ENCODE data around the gene FADD. TPM values are rescaled to one million over a fixed set of nuclear protein-coding genes. Genes with fewer than 3 reads are reported as not detected.

Gene FADD
- total and polyA plus RNA-seq, 11 donors, result 8.5 to 24.4 (median 10.2) TPM

DNA sequence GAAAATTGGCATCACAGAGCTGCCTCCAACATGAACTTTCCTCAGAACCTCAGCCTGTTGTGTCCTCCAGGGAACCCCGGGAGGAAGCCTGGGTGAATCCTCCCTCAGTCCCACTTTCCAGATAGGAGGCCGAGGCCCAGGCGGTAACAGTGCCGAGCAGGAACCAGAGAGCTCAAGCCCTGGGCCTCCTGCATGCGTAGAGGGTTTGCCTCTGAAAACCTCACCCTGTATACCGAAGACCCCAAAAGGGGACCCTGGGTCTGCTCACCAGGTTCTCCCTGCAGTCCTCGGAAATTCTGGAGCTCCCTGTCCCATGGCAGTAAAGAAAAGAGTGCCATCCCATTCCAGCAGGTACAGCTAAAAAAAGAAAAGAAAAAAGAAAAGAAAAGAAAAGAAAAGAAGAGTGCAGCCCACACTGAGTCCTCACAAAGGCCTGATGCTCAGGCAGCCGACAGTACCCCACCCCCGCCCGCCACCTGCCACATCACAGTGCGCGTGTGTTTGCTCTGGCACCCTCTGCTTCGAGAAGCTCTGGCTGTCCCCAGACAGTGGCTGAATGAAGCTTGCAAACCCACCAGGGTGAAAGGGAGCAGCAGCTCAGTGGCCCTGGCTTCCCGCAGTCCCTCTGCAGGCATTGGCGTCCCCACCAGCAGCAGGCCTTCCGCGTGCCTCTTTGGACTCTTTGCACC lies 28.4 kb upstream of the FADD start:
- intact Hi-C loops (cut with DNase I), result no loop called here
- Histone ChIP-seq H3K36me3 (peaks cover 0 to 47% (median 0%) of the 10 kb centered on the region in 9 donors), H3K9me3 (no peaks in the 10 kb centered on the region), H3K27ac (no peak overlapping the region), H3K4me3 (no peak overlapping the region), H3K4me1 (no peaks in the 10 kb centered on the region), H3K27me3 (no peaks in the 10 kb centered on the region)
- DNase-seq (no peak), ATAC-seq (no peak)
- WGBS, 4 donors, result 91 to 93% (median 92%) methylated on average over 17 of the region's 17 CpGs
- TF ChIP-seq POLR2A (IDR thresholded peaks at IDR 0.05), result no peak
- TF ChIP-seq, protein P1, sequence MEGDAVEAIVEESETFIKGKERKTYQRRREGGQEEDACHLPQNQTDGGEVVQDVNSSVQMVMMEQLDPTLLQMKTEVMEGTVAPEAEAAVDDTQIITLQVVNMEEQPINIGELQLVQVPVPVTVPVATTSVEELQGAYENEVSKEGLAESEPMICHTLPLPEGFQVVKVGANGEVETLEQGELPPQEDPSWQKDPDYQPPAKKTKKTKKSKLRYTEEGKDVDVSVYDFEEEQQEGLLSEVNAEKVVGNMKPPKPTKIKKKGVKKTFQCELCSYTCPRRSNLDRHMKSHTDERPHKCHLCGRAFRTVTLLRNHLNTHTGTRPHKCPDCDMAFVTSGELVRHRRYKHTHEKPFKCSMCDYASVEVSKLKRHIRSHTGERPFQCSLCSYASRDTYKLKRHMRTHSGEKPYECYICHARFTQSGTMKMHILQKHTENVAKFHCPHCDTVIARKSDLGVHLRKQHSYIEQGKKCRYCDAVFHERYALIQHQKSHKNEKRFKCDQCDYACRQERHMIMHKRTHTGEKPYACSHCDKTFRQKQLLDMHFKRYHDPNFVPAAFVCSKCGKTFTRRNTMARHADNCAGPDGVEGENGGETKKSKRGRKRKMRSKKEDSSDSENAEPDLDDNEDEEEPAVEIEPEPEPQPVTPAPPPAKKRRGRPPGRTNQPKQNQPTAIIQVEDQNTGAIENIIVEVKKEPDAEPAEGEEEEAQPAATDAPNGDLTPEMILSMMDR (IDR thresholded peaks at IDR 0.05), result no peak

DNA sequence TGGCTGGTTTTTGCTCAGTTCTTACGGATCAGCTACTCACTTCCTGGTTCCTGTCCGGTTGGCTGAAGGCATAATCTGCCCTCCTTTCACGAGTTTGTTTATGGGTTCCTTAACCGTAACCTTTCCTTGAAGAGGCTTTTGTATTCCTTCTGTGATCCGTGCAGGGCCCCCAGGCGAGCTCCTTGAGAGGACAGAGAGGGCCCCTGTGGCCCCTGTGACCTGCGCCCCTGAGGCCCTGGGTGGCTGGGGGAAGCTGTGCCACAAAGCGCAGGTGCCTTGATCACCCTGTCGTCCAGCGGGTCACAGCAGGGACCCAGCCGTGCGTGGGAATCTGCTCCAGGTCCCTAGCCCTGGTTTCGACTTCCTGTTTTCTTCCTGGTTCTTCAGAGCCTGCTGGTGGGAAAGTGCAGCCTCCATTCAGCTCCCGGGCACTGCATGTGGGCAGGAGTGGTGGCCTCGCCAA lies 27.8 kb upstream of the FADD start:
- intact Hi-C loops (cut with DNase I), result no loop called here
- ATAC-seq, result no peak

DNA sequence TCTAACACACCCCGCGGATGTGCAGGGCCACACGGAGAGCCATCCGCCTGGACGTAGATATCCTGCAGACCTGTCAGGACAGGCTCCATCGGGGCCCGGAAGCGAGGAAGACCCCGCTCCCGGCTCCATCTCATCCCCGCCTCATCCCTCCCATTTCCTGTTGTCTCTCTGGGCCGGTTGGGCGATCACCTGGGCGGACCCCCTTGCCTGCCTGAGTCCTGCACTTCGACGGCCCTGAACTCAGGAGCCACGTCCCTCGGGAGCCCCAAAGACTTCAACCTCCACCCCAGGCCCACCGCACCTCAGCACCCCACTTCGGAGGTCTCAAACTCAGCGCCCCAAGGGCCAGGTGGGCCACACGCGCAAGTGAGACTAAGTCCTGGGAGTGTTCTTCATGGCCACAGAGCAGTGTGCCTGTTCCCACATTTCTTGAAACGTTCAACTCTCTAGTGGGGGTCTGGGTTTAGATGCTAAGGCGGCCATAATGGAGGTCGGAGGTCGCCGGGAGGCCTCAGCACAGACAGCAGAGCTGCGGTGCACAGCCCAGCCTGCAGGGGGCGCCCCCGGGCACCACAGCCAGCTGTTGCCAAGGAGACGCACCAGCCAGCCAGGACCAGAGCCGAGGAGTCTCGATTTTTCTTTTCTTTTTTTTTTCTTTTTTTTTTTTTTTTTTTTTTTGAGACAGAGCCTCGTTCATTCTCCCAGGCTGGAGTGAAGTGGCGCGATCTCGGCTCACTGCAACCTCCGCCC lies 26.0 kb upstream of the FADD start:
- Histone ChIP-seq H3K27me3 (no peaks in the 10 kb centered on the region), H3K36me3 (peaks cover 0 to 46% (median 0%) of the 10 kb centered on the region in 9 donors), H3K27ac (no peak overlapping the region), H3K4me3 (no peak overlapping the region), H3K9me3 (no peaks in the 10 kb centered on the region), H3K4me1 (no peaks in the 10 kb centered on the region)
- intact Hi-C loops (cut with DNase I), result no loop called here
- TF ChIP-seq, protein P1 (IDR thresholded peaks at IDR 0.05), result peak; percentile 13 to 54 (median 38)
- no peak for TF ChIP-seq POLR2A (IDR thresholded peaks at IDR 0.05)
- DNase-seq, result no peak
- 86 to 89% (median 87%) methylated on average over 39 of the region's 39 CpGs for WGBS, 4 donors
- no peak for ATAC-seq

More for the DNA sequence above, 27.8 kb upstream of the FADD start:
- TF ChIP-seq, protein P1 (IDR thresholded peaks at IDR 0.05), result no peak
- TF ChIP-seq POLR2A (IDR thresholded peaks at IDR 0.05), result no peak
- peak in 1 of 5 donors; percentile 14 for DNase-seq
- Histone ChIP-seq H3K27me3 (no peaks in the 10 kb centered on the region), H3K9me3 (no peaks in the 10 kb centered on the region), H3K4me1 (no peaks in the 10 kb centered on the region), H3K36me3 (peaks cover 0 to 48% (median 0%) of the 10 kb centered on the region in 9 donors), H3K4me3 (no peak overlapping the region), H3K27ac (no peak overlapping the region)
- WGBS, 4 donors, result 72 to 81% (median 74%) methylated on average over 15 of the region's 15 CpGs

DNA sequence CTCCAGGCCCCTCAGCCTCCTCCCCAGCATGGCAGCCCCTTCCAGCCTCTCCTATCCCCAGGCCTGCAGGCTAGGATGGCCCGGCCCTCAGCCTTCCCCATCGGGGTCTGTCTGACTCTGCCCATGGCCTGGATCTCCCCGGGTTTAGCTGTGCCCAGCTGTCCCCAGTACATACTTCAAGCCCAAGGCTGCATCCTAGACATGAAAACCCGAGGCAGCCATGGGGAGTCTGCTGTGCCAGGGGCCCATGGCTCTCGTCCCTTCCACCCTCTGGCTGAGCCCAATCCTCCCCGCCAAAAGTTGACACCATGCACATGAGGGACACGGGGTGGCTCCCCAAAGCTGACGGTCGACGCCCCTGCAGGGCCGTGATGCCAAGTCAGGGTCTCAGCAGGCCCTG lies 22.2 kb upstream of the FADD start:
- no peaks in the 10 kb centered on the region for H3K9me3 ChIP-seq
- intact Hi-C loops (cut with DNase I), result no loop called here
- WGBS, 4 donors, result 80 to 96% (median 87%) methylated on average over 7 to 11 of the region's 11 CpGs
- H3K27me3 ChIP-seq, result no peaks in the 10 kb centered on the region
- no peak overlapping the region for H3K27ac ChIP-seq
- DNase-seq (no peak), ATAC-seq (no peak)
- TF ChIP-seq, protein P1 (IDR thresholded peaks at IDR 0.05), result no peak
- TF ChIP-seq POLR2A (IDR thresholded peaks at IDR 0.05), result no peak
- no peak overlapping the region for H3K4me3 ChIP-seq
- H3K4me1 ChIP-seq, result no peaks in the 10 kb centered on the region
- H3K36me3 ChIP-seq, result peaks cover 0 to 52% (median 0%) of the 10 kb centered on the region in 9 donors
